ENCODE data around the gene C1QBP.

C1QBP gene

GRCh38 chr17:5419959-5420653, 18.8 kb downstream of the C1QBP start, which contains the start of gene RPAIN:
Gene RPAIN, plus strand, starts transcription at chr17:5420182. Its CDS starts 29 bp downstream, at chr17:5420211.
- TF ChIP-seq CTCF (IDR thresholded peaks at IDR 0.05; ENCODE audit: low read depth, low read length, missing control alignments), result no peak
- H3K4me3 ChIP-seq (replicated peaks; ENCODE audit: low read depth, low read length), result peak within 1 kb of the TSS; percentile 95

GRCh38 chr17:5419356-5419958, 19.5 kb downstream of the C1QBP start, which contains the start of gene NUP88:
Gene NUP88, minus strand, starts transcription at chr17:5419662. Its CDS starts 12 bp downstream, at chr17:5419650.
- peak; percentile 92 for DNase-seq (ENCODE audit: extremely low read depth, low read depth)
- H3K4me3 ChIP-seq (replicated peaks; ENCODE audit: low read depth, low read length), result peak within 1 kb of the TSS; percentile 95
- no peak for TF ChIP-seq CTCF (IDR thresholded peaks at IDR 0.05; ENCODE audit: low read depth, low read length, missing control alignments)

More at GRCh38 chr17:5419959-5420653, 18.8 kb downstream of the C1QBP start, which contains the start of gene RPAIN:
- DNase-seq (ENCODE audit: extremely low read depth, low read depth), result no peak

- TF ChIP-seq CTCF (IDR thresholded peaks at IDR 0.05; ENCODE audit: low read depth, low read length, missing control alignments), result no peak
- H3K4me3 ChIP-seq (replicated peaks; ENCODE audit: low read depth, low read length), result peak overlapping the region; percentile 95
- no peak for DNase-seq (ENCODE audit: extremely low read depth, low read depth)
Observed at GRCh38 chr17:5418858-5419355, 20.0 kb downstream of the C1QBP start.

GRCh38 chr17:5416901-5417300, 22.1 kb downstream of the C1QBP start:
- no peak for DNase-seq (ENCODE audit: extremely low read depth, low read depth)
- peak overlapping the region; percentile 95 for H3K4me3 ChIP-seq (replicated peaks; ENCODE audit: low read depth, low read length)
- no peak for TF ChIP-seq CTCF (IDR thresholded peaks at IDR 0.05; ENCODE audit: low read depth, low read length, missing control alignments)

- DNase-seq (ENCODE audit: extremely low read depth, low read depth), result peak; percentile 46
- no peak overlapping the region for H3K4me3 ChIP-seq (replicated peaks; ENCODE audit: low read depth, low read length)
- TF ChIP-seq CTCF (IDR thresholded peaks at IDR 0.05; ENCODE audit: low read depth, low read length, missing control alignments), result no peak
Observed at GRCh38 chr17:5413682-5414081, 25.3 kb downstream of the C1QBP start.

GRCh38 chr17:5410594-5411272, 28.2 kb downstream of the C1QBP start:
- no peak for TF ChIP-seq CTCF (IDR thresholded peaks at IDR 0.05; ENCODE audit: low read depth, low read length, missing control alignments)
- H3K4me3 ChIP-seq (replicated peaks; ENCODE audit: low read depth, low read length), result no peak overlapping the region
- no peak for DNase-seq (ENCODE audit: extremely low read depth, low read depth)
